Thyroid gland (tissue), 4 donors: ENCODE results near the gene MSH2. TPM values are rescaled to one million over a fixed set of nuclear protein-coding genes. Genes with fewer than 3 reads are reported as not detected.

Experiments
- DNase-seq, 2 donors: peaks; one replicate each; pipeline ENCODE4 v3.0.0-alpha.2; 2019
- H3K27ac ChIP-seq, 3 donors: fragments of 200-600 bp; sonication (generic); 1 replicate in 2 of 3; 2 replicates in 1 of 3; pipeline ENCODE4 v1.5.1; 2016 to 2019; ENCODE audit warnings: mild to moderate bottlenecking in 1 of 3, moderate library complexity in 1 of 3
- H3K27me3 ChIP-seq: fragments of 200-600 bp; sonication (generic); one replicate; pipeline ENCODE4 v1.5.1; 2019
- H3K36me3 ChIP-seq, 2 donors: fragments of 200-600 bp; sonication (generic); one replicate each; pipeline ENCODE4 v1.5.1; 2016 to 2019
- H3K4me1 ChIP-seq, 2 donors: fragments of 200-600 bp; sonication (generic); one replicate each; pipeline ENCODE4 v1.5.1; 2017 to 2019
- H3K4me3 ChIP-seq, 3 donors: fragments of 200-600 bp; sonication (generic); replicated peaks in 1 of 3; 1 replicate in 2 of 3; 2 replicates in 1 of 3; pipeline ENCODE4 v1.5.1; 2016; ENCODE audit warnings: mild to moderate bottlenecking in 1 of 3
- H3K9me3 ChIP-seq: fragments of 200-600 bp; sonication (generic); one replicate; pipeline ENCODE4 v1.5.1; 2017
- POLR2A ChIP-seq, 2 donors: fragments of 450-650 bp; IDR thresholded peaks; one replicate each; pipeline ENCODE4 v1.6.1; 2017; ENCODE audit warnings: antibody characterized with exemption in 2 of 2, mild to moderate bottlenecking in 2 of 2, moderate library complexity in 1 of 2
- WGBS, 2 donors: methylation state at CpG; one replicate each; pipeline ENCODE4 v1.1.5; 2017; 5-methylcytosine and 5-hydroxymethylcytosine counted together
- intact Hi-C: fragments of 100-400 bp; cut with DNase I; formaldehyde crosslinking; loops from one replicate; pipeline ENCODE4 v1.15.1; 2023
- total RNA-seq, 4 donors: library from RNA; depleted of rRNA; stranded (reverse); fragments of >200 nt; gene quantifications; one replicate each; pipeline ENCODE4 v1.2.3, GENCODE V29; 2016
- TF ChIP-seq, protein P1 (sequence below), 6 experiments: fragments of 200-600 bp in 3 of 6; fragments of 450-650 bp in 3 of 6; sonication (generic) in 3 of 6; IDR thresholded peaks; one replicate each; pipeline ENCODE4 v1.5.1; 2016 to 2019; ENCODE audit warnings: antibody characterized with exemption in 6 of 6, mild to moderate bottlenecking in 2 of 6, inconsistent platforms in 1 of 6, moderate library complexity in 1 of 6

Gene MSH2
- total RNA-seq, 4 donors from 2014 or later: 21.7 to 28.4 (median 24.3) TPM

DNA sequence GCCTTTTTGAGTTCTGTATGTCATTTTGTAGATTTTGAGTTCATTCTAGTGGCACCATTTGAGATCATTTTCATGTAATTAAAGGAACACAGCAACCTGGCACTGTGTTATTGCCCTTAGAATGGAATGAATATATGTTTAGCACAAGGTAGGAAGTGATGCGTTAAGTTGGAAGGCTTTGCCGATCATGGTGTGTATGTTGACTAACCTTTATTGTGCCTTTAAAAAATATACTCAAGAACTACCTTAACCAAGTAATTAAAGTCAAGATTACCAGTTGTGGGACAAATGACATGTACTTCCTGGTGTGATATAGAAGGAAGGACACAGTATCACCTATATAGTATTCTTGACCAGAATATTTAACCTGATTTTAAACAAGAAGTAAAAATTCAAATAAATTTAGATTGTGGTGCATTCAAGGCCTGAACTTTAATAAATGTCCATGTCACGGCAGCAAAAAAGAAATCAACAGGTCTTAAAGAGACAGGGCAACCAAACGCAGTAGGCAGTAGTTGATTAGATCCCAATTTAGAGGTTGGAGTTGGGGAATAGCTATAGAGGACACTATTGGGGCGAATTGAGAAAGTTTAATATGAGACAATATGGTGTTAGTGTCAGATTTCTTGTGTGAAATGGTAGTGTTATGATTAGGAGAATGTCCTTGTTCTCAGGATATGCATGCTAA, 68.6 kb downstream of the MSH2 start:
- no peaks in the 10 kb centered on the region for H3K27me3 ChIP-seq
- intact Hi-C loops: no loop called here
- H3K9me3 ChIP-seq: no peaks in the 10 kb centered on the region
- peaks cover 0 to 7% of the 10 kb centered on the region in 2 donors for H3K36me3 ChIP-seq
- 86 to 96% methylated on average over 5 of the region's 5 CpGs for WGBS, 2 donors
- H3K4me1 ChIP-seq: no peaks in the 10 kb centered on the region
- TF ChIP-seq, protein P1, sequence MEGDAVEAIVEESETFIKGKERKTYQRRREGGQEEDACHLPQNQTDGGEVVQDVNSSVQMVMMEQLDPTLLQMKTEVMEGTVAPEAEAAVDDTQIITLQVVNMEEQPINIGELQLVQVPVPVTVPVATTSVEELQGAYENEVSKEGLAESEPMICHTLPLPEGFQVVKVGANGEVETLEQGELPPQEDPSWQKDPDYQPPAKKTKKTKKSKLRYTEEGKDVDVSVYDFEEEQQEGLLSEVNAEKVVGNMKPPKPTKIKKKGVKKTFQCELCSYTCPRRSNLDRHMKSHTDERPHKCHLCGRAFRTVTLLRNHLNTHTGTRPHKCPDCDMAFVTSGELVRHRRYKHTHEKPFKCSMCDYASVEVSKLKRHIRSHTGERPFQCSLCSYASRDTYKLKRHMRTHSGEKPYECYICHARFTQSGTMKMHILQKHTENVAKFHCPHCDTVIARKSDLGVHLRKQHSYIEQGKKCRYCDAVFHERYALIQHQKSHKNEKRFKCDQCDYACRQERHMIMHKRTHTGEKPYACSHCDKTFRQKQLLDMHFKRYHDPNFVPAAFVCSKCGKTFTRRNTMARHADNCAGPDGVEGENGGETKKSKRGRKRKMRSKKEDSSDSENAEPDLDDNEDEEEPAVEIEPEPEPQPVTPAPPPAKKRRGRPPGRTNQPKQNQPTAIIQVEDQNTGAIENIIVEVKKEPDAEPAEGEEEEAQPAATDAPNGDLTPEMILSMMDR (IDR thresholded peaks at IDR 0.05): no peak
- no peak for TF ChIP-seq POLR2A (IDR thresholded peaks at IDR 0.05)
- DNase-seq: no peak
- H3K27ac ChIP-seq: no peak overlapping the region
- no peak overlapping the region for H3K4me3 ChIP-seq

DNA sequence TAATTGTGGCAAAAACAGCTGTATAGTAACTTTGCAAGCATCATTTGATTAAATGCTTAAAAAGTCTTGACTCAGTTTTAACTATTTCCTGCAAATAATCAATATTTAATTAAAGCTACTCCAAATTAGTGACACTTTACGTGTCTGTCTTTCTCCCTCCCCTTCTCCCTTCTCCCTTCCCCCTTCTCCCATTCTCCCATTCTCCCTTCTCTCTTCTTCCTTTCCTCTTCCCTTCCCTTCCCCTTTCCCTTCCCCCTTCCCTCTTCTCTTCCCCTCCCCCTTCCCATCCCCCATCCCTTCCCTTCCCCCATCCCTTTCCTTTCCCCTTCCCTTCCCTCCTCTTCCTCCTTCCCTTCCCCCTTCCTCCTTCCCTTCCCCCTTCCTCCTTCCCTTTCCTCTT, 76.9 kb downstream of the MSH2 start:
- intact Hi-C loops: no loop called here
- no peaks in the 10 kb centered on the region for H3K9me3 ChIP-seq
- no peaks in the 10 kb centered on the region for H3K27me3 ChIP-seq
- 98 to 100% methylated on average over 1 of the region's 1 CpG for WGBS, 2 donors
- no peak overlapping the region for H3K4me3 ChIP-seq
- no peaks in the 10 kb centered on the region for H3K4me1 ChIP-seq
- H3K36me3 ChIP-seq: peaks cover 0 to 15% of the 10 kb centered on the region in 2 donors
- DNase-seq: no peak
- TF ChIP-seq, protein P1 (IDR thresholded peaks at IDR 0.05): no peak
- TF ChIP-seq POLR2A (IDR thresholded peaks at IDR 0.05): no peak
- no peak overlapping the region for H3K27ac ChIP-seq

DNA sequence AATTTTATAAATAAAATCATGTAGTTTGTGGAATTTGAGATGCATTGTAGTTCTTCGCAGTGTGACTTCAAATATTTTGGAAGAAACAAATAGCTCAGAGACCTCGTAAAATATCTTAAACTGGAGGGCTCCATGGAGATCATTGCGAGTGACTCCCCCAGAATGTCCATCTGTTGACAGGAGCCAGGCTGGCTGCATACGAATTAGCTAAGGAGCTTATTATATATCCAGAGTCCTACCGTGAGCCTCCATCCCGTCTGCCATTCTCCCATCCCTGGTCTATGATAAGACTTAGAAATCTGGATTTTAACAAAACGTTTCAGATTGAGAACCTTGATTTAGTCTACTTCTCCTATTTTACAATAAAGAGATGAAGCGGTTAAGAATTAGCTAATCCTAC, 80.2 kb downstream of the MSH2 start:
- 93 to 96% methylated on average over 8 of the region's 8 CpGs for WGBS, 2 donors
- intact Hi-C loops: no loop called here

DNA sequence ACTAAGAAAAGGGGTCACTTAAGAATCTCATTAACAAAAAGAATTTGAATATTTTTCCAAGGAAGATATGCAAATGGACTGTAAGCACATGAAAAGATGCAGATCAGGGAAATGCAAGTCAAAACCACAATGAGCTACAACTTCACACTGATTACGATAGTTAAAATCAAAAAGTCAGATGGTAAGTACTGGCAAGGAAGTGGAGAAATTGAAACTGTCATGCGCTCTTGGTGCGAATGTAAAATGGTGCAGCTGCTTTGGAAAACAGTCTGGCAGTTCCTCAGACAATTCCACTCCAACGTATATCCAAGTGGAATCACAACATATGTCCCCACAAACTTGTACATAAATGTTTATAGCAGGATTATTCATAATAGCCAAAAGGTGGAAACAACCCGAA, 81.4 kb downstream of the MSH2 start:
- TF ChIP-seq POLR2A (IDR thresholded peaks at IDR 0.05): no peak
- TF ChIP-seq, protein P1 (IDR thresholded peaks at IDR 0.05): no peak
- DNase-seq: no peak

More for the DNA sequence above, 80.2 kb downstream of the MSH2 start:
- H3K4me3 ChIP-seq: no peak overlapping the region
- H3K4me1 ChIP-seq: no peaks in the 10 kb centered on the region
- no peak overlapping the region for H3K27ac ChIP-seq
- peaks cover 0 to 9% of the 10 kb centered on the region in 2 donors for H3K36me3 ChIP-seq
- no peaks in the 10 kb centered on the region for H3K27me3 ChIP-seq
- TF ChIP-seq, protein P1 (IDR thresholded peaks at IDR 0.05): no peak
- no peak for TF ChIP-seq POLR2A (IDR thresholded peaks at IDR 0.05)
- H3K9me3 ChIP-seq: no peaks in the 10 kb centered on the region
- DNase-seq: no peak

DNA sequence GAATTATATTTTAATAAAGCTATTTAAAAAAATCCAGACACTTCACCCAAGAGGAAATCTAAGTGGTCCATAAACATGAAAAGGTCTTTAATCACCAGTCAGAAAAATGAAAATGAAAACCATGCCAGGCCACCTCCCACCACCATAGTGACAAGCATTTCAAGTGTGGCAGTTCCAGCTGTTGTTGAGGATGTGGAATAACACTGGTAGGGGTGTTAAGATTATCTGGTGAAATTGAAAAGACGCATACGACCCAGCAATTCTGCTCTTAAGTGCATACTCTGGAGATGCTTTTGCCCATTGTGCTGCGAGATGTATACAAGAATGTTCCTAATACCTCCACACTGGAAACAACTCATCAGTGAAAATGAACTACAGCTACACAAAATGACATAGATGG, 82.2 kb downstream of the MSH2 start:
- H3K9me3 ChIP-seq: no peaks in the 10 kb centered on the region
- intact Hi-C loops: no loop called here
- 95% methylated on average over 3 of the region's 3 CpGs for WGBS, 2 donors
- TF ChIP-seq, protein P1 (IDR thresholded peaks at IDR 0.05): no peak
- TF ChIP-seq POLR2A (IDR thresholded peaks at IDR 0.05): no peak
- H3K4me1 ChIP-seq: no peaks in the 10 kb centered on the region
- H3K4me3 ChIP-seq: no peak overlapping the region
- no peak overlapping the region for H3K27ac ChIP-seq
- peaks cover 0 to 3% of the 10 kb centered on the region in 2 donors for H3K36me3 ChIP-seq
- no peaks in the 10 kb centered on the region for H3K27me3 ChIP-seq
- DNase-seq: no peak

More for the DNA sequence above, 81.4 kb downstream of the MSH2 start:
- H3K27me3 ChIP-seq: no peaks in the 10 kb centered on the region
- H3K4me1 ChIP-seq: no peaks in the 10 kb centered on the region
- no peak overlapping the region for H3K27ac ChIP-seq
- 91 to 94% methylated on average over 5 of the region's 5 CpGs for WGBS, 2 donors
- H3K4me3 ChIP-seq: no peak overlapping the region
- H3K36me3 ChIP-seq: peaks cover 0 to 3% of the 10 kb centered on the region in 2 donors
- intact Hi-C loops: no loop called here
- no peaks in the 10 kb centered on the region for H3K9me3 ChIP-seq
